Cardiac atrium fibroblast (primary cell): ENCODE data around the gene RAP1B. TPM values are rescaled to one million over a fixed set of nuclear protein-coding genes. Genes with fewer than 3 reads are reported as not detected.

ENCODE experiments used
- total RNA-seq: library from RNA; depleted of rRNA; stranded (reverse); fragments of >200 nt; gene quantifications from 2 replicates; pipeline ENCODE4 v1.2.3, GENCODE V29; 2015

RAP1B gene
- total RNA-seq: 217 and 246 TPM in 2 replicates

GRCh38 chr12:68610370-68611093 is at the start of gene RAP1B:
RAP1B (plus strand) TSS chr12:68610899; CDS start chr12:68648725, 37,826 bp downstream.

GRCh38 chr12:68686595-68687521 is 76.2 kb downstream of the RAP1B start, which contains the start of gene NUP107:
NUP107 (plus strand) TSS chr12:68686978; CDS start chr12:68687066, 88 bp downstream.

Other genes with a start within 250 kb of the RAP1B start
- 19.6 and 28.9 TPM in 2 replicates for gene NUP107, start 76.1 kb downstream of the RAP1B start, total RNA-seq
- 2.2 and 5.5 TPM in 2 replicates for gene SLC35E3, start 135.3 kb downstream of the RAP1B start, total RNA-seq
- gene MDM2, start 197.3 kb downstream of the RAP1B start, total RNA-seq: 61.0 and 82.8 TPM in 2 replicates